HG02943 (cell line): ENCODE results near the gene CCNI2.

Source experiments
- ATAC-seq: cut with Tn5 transposase; IDR thresholded peaks from one replicate; pipeline ENCODE4 v1.9.1; 2021; ENCODE audit warnings: mild to moderate bottlenecking, low read depth, moderate library complexity; ENCODE audit not compliant: unreplicated experiment

Gene CCNI2

GRCh38 chr5:132746954-132747615 lies at the start of gene CCNI2:
Gene CCNI2 (plus strand): TSS chr5:132747426. CDS start chr5:132747496, 70 bp downstream.
- peak; percentile 40 for ATAC-seq

GRCh38 chr5:132704875-132705274 lies 42.4 kb upstream of the CCNI2 start:
- ATAC-seq, result no peak

- ATAC-seq, result no peak
These were observed 38.6 kb upstream of the CCNI2 start for GRCh38 chr5:132708645-132709044.

GRCh38 chr5:132714456-132715307 lies 32.5 kb upstream of the CCNI2 start:
- no peak for ATAC-seq

GRCh38 chr5:132718544-132719312 lies 28.5 kb upstream of the CCNI2 start:
- ATAC-seq, result no peak

GRCh38 chr5:132725745-132726144 lies 21.5 kb upstream of the CCNI2 start:
- ATAC-seq, result no peak

GRCh38 chr5:132729896-132730295 lies 17.3 kb upstream of the CCNI2 start:
- ATAC-seq, result no peak

GRCh38 chr5:132733499-132734148 lies 13.6 kb upstream of the CCNI2 start:
- no peak for ATAC-seq

GRCh38 chr5:132734687-132735086 lies 12.5 kb upstream of the CCNI2 start:
- ATAC-seq, result no peak

- ATAC-seq, result peak; percentile 83
These were observed 10.1 kb upstream of the CCNI2 start, which contains the start of gene KIF3A for GRCh38 chr5:132736853-132737833. Gene KIF3A (minus strand): TSS chr5:132737546. CDS start chr5:132737419, 127 bp downstream.

GRCh38 chr5:132737982-132738681 lies 9.1 kb upstream of the CCNI2 start:
- ATAC-seq, result no peak

- no peak for ATAC-seq
These were observed 8.0 kb upstream of the CCNI2 start for GRCh38 chr5:132739232-132739631.

GRCh38 chr5:132742158-132742557 lies 5.1 kb upstream of the CCNI2 start:
- ATAC-seq, result no peak

GRCh38 chr5:132742626-132743025 lies 4.6 kb upstream of the CCNI2 start:
- ATAC-seq, result no peak

- no peak for ATAC-seq
These were observed 2.6 kb upstream of the CCNI2 start for GRCh38 chr5:132744659-132745058.

- ATAC-seq, result no peak
These were observed 653 bp upstream of the CCNI2 start for GRCh38 chr5:132746592-132746953.

GRCh38 chr5:132747616-132748440 lies 602 bp downstream of the CCNI2 start:
- ATAC-seq, result peak; percentile 24

GRCh38 chr5:132748522-132749000 lies 1.3 kb downstream of the CCNI2 start:
- no peak for ATAC-seq
